Small intestine (tissue), 7 donors: ENCODE results near the gene AGFG2. TPM values are rescaled to one million over a fixed set of nuclear protein-coding genes. Genes with fewer than 3 reads are reported as not detected.
A peak's percentile ranks its signal among the peaks of the same experiment; 100 is the strongest.
"Not testable (repeated sequence)": the region's sequence is repeated elsewhere in the genome, so short reads cannot be mapped to it uniquely, and the experiment has no call there.

Source experiments
- DNase-seq, 2 donors: peaks; one replicate each; pipeline versions ENCODE4 v3.0.0 to v3.0.0-alpha.2; 2013
- FAIRE-seq: peaks from 2 replicates; lab custom pipeline; 2012; peaks lifted over from hg19 to GRCh38; lab: Jason Lieb, UNC
- H3K27ac ChIP-seq, 3 donors: one replicate each; pipeline ENCODE4 v1.5.1; 2013; ENCODE audit warnings: low read length in 2 of 3, mild to moderate bottlenecking in 2 of 3, control low read depth in 1 of 3, inconsistent platforms in 1 of 3, low read depth in 1 of 3, moderate library complexity in 1 of 3
- H3K27me3 ChIP-seq, 3 donors: one replicate each; pipeline ENCODE4 v1.6.1; 2013; ENCODE audit warnings: low read length in 3 of 3, inconsistent platforms in 1 of 3; ENCODE audit not compliant: control insufficient read depth in 3 of 3, insufficient read depth in 3 of 3
- H3K36me3 ChIP-seq, 3 donors: one replicate each; pipeline ENCODE4 v1.6.1; 2013; ENCODE audit warnings: low read length in 3 of 3, inconsistent platforms in 1 of 3, low read depth in 1 of 3, mild to moderate bottlenecking in 1 of 3, moderate library complexity in 1 of 3; ENCODE audit not compliant: control insufficient read depth in 3 of 3, insufficient read depth in 2 of 3
- H3K4me1 ChIP-seq, 3 donors: one replicate each; pipeline ENCODE4 v1.6.1; 2013; ENCODE audit warnings: low read length in 2 of 3, inconsistent platforms in 1 of 3, low read depth in 1 of 3, mild to moderate bottlenecking in 1 of 3, moderate library complexity in 1 of 3; ENCODE audit not compliant: control insufficient read depth in 3 of 3, insufficient read depth in 2 of 3
- H3K4me3 ChIP-seq, 3 donors: one replicate each; pipeline ENCODE4 v1.5.1; 2013; ENCODE audit warnings: low read length in 3 of 3, control low read depth in 1 of 3, inconsistent platforms in 1 of 3, low read depth in 1 of 3, mild to moderate bottlenecking in 1 of 3, moderate library complexity in 1 of 3
- H3K9me3 ChIP-seq, 2 donors: one replicate each; pipeline ENCODE4 v1.6.1; 2013; ENCODE audit warnings: low read depth in 1 of 2, low read length in 1 of 2; ENCODE audit not compliant: control insufficient read depth in 2 of 2, insufficient read depth in 1 of 2
- WGBS, 3 donors: extraction: QIAGEN DNeasy Blood & Tissue Kit; methylation state at CpG; one replicate each; pipeline ENCODE4 v1.1.7; 2013; 5-methylcytosine and 5-hydroxymethylcytosine counted together
- polyA plus RNA-seq, 4 donors: library from polyadenylated mRNA; stranded (reverse) in 3 of 4; unstranded in 1 of 4; fragments of 200-250 nt in 3 of 4; fragments of 120-200 nt in 1 of 4; gene quantifications; one replicate each; pipeline versions ENCODE4 v1.2.1 to v1.2.3, GENCODE V29; 2013
- donor health status: healthy with polysubstance abuse.
- donor health status: control.
- donor health status: control.
- donor health status: Bipolar disorder and iron deficiency.
- donor health status: healthy.

The AGFG2 gene
- polyA plus RNA-seq, 4 donors = 9.5 to 23.9 (median 16.4) TPM

GRCh38 chr7:100528108-100528866 lies 10.7 kb upstream of the AGFG2 start:
- not testable (repeated sequence) for H3K36me3 ChIP-seq, H3K27ac ChIP-seq, DNase-seq, H3K27me3 ChIP-seq, FAIRE-seq, H3K4me3 ChIP-seq, H3K9me3 ChIP-seq
- H3K4me1 ChIP-seq = peaks cover 0 to 12% (median 0%) of the 10 kb centered on the region in 3 donors
- WGBS, 3 donors = 51 to 70% (median 65%) methylated on average over 12 of the region's 12 CpGs

GRCh38 chr7:100532165-100533022 lies 6.6 kb upstream of the AGFG2 start:
- peaks cover 0 to 19% (median 0%) of the 10 kb centered on the region in 3 donors for H3K4me1 ChIP-seq
- peak in 1 of 2 donors; percentile 26 for DNase-seq
- 79 to 82% (median 80%) methylated on average over 14 of the region's 14 CpGs for WGBS, 3 donors
- no peak for FAIRE-seq
- H3K9me3 ChIP-seq = no peaks in the 10 kb centered on the region
- H3K27me3 ChIP-seq = no peaks in the 10 kb centered on the region
- no peaks in the 10 kb centered on the region for H3K36me3 ChIP-seq
- H3K27ac ChIP-seq = peak overlapping the region in 1 of 3 donors; percentile 21
- H3K4me3 ChIP-seq = no peak overlapping the region

- 93 to 96% (median 95%) methylated on average over 9 of the region's 9 CpGs for whole genome bisulfite sequencing, 3 donors
- not testable (repeated sequence) for FAIRE-seq, H3K27me3 ChIP-seq, H3K27ac ChIP-seq, H3K36me3 ChIP-seq, H3K9me3 ChIP-seq, H3K4me3 ChIP-seq, DNase-seq
- H3K4me1 ChIP-seq = peaks cover 0 to 33% (median 5%) of the 10 kb centered on the region in 3 donors
Measured at GRCh38 chr7:100535982-100536381, 3.0 kb upstream of the AGFG2 start.

- DNase-seq, H3K27me3 ChIP-seq, FAIRE-seq, H3K9me3 ChIP-seq, H3K27ac ChIP-seq, H3K36me3 ChIP-seq, H3K4me3 ChIP-seq: not testable (repeated sequence)
- 82 to 88% (median 83%) methylated on average over 2 of the region's 2 CpGs for WGBS, 3 donors
- peaks cover 0 to 40% (median 5%) of the 10 kb centered on the region in 3 donors for H3K4me1 ChIP-seq
Measured at GRCh38 chr7:100536695-100537094, 2.3 kb upstream of the AGFG2 start.

GRCh38 chr7:100538348-100538653 lies 702 bp upstream of the AGFG2 start:
- Histone ChIP-seq H3K4me1 (peaks cover 0 to 30% (median 5%) of the 10 kb centered on the region in 3 donors), H3K9me3 (no peaks in the 10 kb centered on the region), H3K27me3 (no peaks in the 10 kb centered on the region), H3K4me3 (peak overlapping the region in 2 of 3 donors; percentile 4), H3K36me3 (no peaks in the 10 kb centered on the region), H3K27ac (peak overlapping the region in 2 of 3 donors; percentile 7 to 72)
- FAIRE-seq = no peak
- no peak for DNase-seq
- 5 to 6% (median 6%) methylated on average over 8 of the region's 8 CpGs for whole genome bisulfite sequencing, 3 donors

- DNase-seq (no peak), FAIRE-seq (no peak)
- Histone ChIP-seq H3K4me3 (peak overlapping the region; percentile 63 to 90 (median 65)), H3K4me1 (peaks cover 7 to 32% (median 12%) of the 10 kb centered on the region in 3 donors), H3K27ac (peak overlapping the region; percentile 28 to 76 (median 66)), H3K36me3 (no peaks in the 10 kb centered on the region), H3K9me3 (no peaks in the 10 kb centered on the region), H3K27me3 (no peaks in the 10 kb centered on the region)
- 0 to 1% (median 0%) methylated on average over 32 to 44 of the region's 44 CpGs for WGBS, 3 donors
Measured at GRCh38 chr7:100539436-100540006, 518 bp downstream of the AGFG2 start.

GRCh38 chr7:100540073-100540723 lies 1.2 kb downstream of the AGFG2 start:
- FAIRE-seq = no peak
- 3 to 36% (median 8%) methylated on average over 6 of the region's 6 CpGs for WGBS, 3 donors
- Histone ChIP-seq H3K4me1 (peaks cover 13 to 34% (median 14%) of the 10 kb centered on the region in 3 donors), H3K9me3 (no peaks in the 10 kb centered on the region), H3K36me3 (no peaks in the 10 kb centered on the region), H3K27ac (peak overlapping the region in 2 of 3 donors; percentile 31 to 55), H3K27me3 (no peaks in the 10 kb centered on the region), H3K4me3 (peak overlapping the region; percentile 63 to 90 (median 65))
- peak; percentile 87 to 93 for DNase-seq

- not testable (repeated sequence) for H3K27ac ChIP-seq, FAIRE-seq, H3K36me3 ChIP-seq, DNase-seq, H3K9me3 ChIP-seq, H3K27me3 ChIP-seq, H3K4me3 ChIP-seq
- WGBS, 3 donors = 58 to 80% (median 67%) methylated on average over 7 of the region's 7 CpGs
- peaks cover 18 to 46% (median 21%) of the 10 kb centered on the region in 3 donors for H3K4me1 ChIP-seq
Measured at GRCh38 chr7:100541309-100541708, 2.3 kb downstream of the AGFG2 start.
